GM12875 (cell line): ENCODE results near the gene RBM33.

ENCODE experiments used
- H3K4me3 ChIP-seq: one replicate; pipeline ENCODE4 v1.5.1; 2011; ENCODE audit warnings: low read depth, low read length, control low read depth
- TF ChIP-seq, protein P1 (sequence below): IDR thresholded peaks from 2 replicates; pipeline ENCODE4 v1.5.1; 2011; ENCODE audit warnings: low read depth, mild to moderate bottlenecking, control low read depth, inconsistent platforms, low read length, moderate library complexity, borderline replicate concordance; ENCODE audit not compliant: insufficient read depth

Gene RBM33

DNA sequence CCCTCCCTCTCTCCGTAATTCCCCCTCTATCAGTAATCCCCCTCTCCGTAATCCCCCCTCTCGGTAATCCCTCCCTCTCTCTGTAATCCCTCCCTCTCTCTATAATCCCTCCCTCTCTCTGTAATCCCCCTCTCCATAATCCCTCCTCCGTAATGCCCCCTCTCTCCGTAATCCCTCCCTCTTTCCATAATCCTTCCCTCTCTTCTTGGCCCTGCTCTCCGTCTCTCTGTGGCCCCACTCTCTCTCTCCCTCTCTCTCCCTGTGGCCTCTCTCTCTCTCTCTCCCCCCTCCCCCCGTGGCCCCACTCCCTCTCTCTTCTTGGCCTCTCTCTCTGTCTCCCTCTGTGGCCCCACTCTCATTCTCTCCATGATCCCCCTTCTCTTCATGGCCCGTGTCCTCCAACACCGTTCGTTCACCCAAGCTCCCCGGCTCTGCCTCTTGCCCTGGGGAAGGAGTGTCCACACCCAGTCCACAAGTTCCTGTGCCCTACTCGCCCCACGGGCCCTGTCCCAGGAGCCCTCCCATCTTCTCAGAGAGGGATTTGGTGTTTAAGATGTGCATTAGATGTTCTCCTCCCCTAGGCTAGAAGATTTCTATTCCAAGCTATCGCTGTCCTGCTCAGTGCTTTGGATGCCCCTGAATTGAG is 148.0 kb downstream of the RBM33 start:
- H3K4me3 ChIP-seq = no peak overlapping the region
- TF ChIP-seq, protein P1, sequence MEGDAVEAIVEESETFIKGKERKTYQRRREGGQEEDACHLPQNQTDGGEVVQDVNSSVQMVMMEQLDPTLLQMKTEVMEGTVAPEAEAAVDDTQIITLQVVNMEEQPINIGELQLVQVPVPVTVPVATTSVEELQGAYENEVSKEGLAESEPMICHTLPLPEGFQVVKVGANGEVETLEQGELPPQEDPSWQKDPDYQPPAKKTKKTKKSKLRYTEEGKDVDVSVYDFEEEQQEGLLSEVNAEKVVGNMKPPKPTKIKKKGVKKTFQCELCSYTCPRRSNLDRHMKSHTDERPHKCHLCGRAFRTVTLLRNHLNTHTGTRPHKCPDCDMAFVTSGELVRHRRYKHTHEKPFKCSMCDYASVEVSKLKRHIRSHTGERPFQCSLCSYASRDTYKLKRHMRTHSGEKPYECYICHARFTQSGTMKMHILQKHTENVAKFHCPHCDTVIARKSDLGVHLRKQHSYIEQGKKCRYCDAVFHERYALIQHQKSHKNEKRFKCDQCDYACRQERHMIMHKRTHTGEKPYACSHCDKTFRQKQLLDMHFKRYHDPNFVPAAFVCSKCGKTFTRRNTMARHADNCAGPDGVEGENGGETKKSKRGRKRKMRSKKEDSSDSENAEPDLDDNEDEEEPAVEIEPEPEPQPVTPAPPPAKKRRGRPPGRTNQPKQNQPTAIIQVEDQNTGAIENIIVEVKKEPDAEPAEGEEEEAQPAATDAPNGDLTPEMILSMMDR = no peak

DNA sequence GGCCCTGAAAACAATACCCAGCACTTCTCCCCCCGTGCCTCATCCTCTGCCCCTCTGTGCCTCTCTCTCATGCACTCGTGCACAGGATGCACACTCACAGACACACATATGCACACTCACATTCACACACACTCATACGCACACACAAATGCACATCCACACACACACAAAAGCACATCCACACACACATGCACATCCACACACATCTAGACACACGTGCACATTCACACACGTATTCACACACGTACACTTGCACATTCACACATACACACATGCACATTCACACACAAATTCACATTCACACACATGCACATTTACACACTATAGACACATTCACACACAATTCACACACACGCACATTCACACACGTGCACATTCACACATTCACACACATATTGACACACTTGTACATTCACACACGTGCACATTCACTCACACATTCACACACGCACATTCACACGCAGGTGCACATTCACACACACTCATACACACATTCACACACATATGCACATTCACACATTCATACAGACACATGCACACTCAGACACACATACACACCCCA is 148.6 kb downstream of the RBM33 start:
- TF ChIP-seq, protein P1 = no peak
- H3K4me3 ChIP-seq = no peak overlapping the region

DNA sequence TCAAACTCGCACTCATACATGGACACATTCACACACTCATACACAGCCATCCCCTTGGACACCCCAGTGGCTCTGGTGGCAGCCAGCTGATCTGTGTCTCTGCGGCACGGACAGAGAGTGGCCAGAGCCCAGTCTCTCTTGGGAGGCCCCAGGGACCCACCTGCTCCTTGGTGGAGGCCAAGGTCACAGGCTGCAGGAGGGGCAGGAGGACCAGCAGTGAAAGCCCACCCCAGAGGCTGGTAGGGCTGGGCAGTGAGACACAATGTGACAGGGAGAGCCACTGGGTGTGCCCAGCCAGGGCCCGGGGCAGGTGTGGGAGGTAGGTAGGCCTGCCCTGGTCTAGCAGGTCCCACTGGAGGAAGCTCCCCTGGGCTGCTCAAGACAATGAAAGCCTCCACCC is 149.3 kb downstream of the RBM33 start:
- TF ChIP-seq, protein P1 = no peak
- no peak overlapping the region for H3K4me3 ChIP-seq

DNA sequence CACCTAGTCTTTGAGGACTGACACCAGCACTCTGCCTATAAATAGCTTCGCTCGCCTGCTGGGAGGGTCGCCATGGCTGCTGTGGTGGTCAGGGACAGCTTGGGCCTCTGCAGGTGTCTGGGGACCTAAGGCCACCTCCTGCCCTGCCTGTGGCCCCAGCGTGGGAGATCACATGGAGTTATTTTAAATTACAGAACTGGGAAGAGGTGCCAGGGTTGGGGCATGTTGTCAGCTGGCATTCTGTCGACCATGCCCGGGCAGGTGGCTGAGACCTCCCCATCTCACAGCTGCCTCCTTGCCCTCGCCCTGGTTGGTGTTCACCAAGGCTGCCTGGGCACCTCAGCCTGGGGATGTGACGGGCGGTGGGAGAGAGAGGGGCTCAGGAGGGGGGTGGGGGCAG is 149.7 kb downstream of the RBM33 start:
- TF ChIP-seq, protein P1 = no peak
- no peak overlapping the region for H3K4me3 ChIP-seq

DNA sequence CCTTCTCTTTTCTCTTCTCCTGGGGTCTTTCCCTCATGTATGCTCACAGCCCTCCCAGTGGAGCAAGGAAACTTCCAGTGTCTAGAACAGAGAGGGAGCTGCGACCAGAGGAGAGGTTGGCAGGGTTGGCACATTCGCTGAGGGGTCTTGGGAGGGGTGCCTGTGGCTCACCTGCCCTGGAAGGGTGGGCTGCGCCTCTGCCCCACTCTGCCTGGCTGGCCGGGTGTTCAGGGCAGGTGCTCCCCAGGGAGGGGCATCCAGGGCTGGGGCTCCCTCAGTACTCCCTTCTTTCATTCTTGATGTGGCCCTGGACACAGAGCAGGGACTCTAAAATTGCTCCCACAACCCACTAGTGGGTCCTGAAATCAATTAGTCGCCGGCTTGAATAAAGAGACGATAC is 150.9 kb downstream of the RBM33 start:
- TF ChIP-seq, protein P1 = no peak
- no peak overlapping the region for H3K4me3 ChIP-seq

DNA sequence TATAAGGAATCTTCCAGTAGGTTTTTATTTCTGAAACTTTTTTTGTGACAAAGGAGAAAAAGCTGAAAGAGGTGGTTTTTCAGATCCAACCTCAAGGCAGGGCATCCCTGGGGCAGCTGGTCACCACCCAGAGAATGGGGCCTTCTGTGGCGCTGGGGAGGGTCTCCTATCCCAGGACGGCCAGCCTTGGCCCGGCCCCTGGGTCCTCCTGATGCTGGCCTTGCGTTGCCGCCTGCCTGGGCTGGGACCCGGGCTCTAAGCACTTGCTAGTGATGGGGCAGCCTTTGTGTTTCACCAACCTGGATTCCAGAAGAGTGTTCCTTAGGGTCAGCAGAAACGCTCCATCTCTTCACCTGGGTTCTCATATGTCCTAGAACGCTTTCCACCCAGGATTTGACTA is 151.5 kb downstream of the RBM33 start:
- TF ChIP-seq, protein P1 = no peak
- no peak overlapping the region for H3K4me3 ChIP-seq

DNA sequence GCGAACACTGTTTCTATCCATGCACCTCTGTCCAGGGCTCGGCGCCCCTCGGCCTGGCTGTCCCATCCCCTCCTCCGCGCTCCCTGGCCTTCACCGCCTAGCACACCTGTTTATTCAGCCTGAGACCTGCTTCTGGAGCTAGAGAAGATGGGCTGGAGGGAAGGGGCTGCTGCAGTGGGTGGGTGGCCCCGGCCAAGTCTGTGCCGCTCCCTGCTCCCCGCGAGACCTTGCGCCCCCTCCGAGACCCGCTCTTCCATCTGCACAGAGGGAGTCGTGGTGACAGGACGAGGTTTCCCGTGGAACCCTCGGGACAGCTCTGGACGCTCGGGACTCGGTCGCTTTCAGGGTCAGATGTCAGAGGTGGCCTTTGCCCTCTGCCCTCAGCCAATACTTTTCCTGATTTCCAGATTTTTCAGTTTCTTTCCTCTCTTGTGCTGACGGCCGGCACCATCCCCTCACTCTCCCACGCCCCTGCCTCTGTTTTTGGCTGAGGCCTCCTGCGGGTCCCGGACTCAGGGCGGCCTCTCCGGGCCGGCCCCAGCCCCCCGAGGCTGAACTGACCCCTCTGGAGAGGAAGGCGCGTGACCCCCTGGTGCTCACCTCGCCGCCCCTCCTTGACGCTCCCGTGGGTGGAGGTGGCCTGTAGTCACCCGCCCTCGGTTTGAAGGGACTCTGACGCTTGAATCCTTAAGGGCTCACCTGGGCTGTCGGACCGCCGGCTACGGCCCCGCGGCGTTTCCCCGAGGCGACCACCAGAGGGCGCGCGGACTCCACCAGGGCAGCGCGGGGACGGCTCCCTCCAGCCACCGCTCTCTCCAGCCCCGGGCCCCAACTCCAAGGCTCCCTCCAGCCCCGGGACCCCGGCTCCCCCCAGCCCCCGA is 152.2 kb downstream of the RBM33 start:
- H3K4me3 ChIP-seq = no peak overlapping the region

More for the DNA sequence above, 152.2 kb downstream of the RBM33 start:
- TF ChIP-seq, protein P1 = peak; percentile 96
